Neural progenitor cell (in vitro differentiated cells): ENCODE data around the gene ARID5B. TPM values are rescaled to one million over a fixed set of nuclear protein-coding genes. Genes with fewer than 3 reads are reported as not detected.

Source experiments
- DNase-seq: peaks from one replicate; pipeline ENCODE4 v3.0.0-alpha.2; 2016; ENCODE audit warnings: low spot score
- H2AFZ ChIP-seq: fragments of 200-600 bp; sonication (generic); replicated peaks from 2 replicates; pipeline ENCODE4 v1.6.1; 2016; ENCODE audit warnings: antibody characterized with exemption
- H3F3A ChIP-seq: fragments of 200-600 bp; sonication (generic); 2 replicates; pipeline ENCODE4 v1.6.1; 2016; ENCODE audit warnings: antibody characterized with exemption, low read depth
- H3K27ac ChIP-seq: fragments of 200-600 bp; sonication (generic); 2 replicates; pipeline ENCODE4 v1.5.1; 2016; ENCODE audit warnings: mild to moderate bottlenecking
- H3K27me3 ChIP-seq: fragments of 200-600 bp; sonication (generic); 2 replicates; pipeline ENCODE4 v1.6.1; 2016; ENCODE audit warnings: mild to moderate bottlenecking, moderate library complexity
- H3K36me3 ChIP-seq: fragments of 200-600 bp; sonication (generic); 2 replicates; pipeline ENCODE4 v1.5.1; 2016
- H3K4me1 ChIP-seq: fragments of 200-600 bp; sonication (generic); 2 replicates; pipeline ENCODE4 v1.6.1; 2016; ENCODE audit warnings: mixed run types
- H3K4me2 ChIP-seq: fragments of 200-600 bp; sonication (generic); 2 replicates; pipeline ENCODE4 v1.6.1; 2016
- H3K4me3 ChIP-seq: fragments of 200-600 bp; sonication (generic); 2 replicates; pipeline ENCODE4 v1.5.1; 2016
- H3K79me2 ChIP-seq: fragments of 200-600 bp; sonication (generic); 2 replicates; pipeline ENCODE4 v1.6.1; 2016; ENCODE audit warnings: low read depth
- H3K9ac ChIP-seq: fragments of 200-600 bp; sonication (generic); 2 replicates; pipeline ENCODE4 v1.6.1; 2016
- H3K9me3 ChIP-seq: fragments of 200-600 bp; sonication (generic); 2 replicates; pipeline ENCODE4 v1.5.1; 2016; ENCODE audit warnings: low read depth
- H4K20me1 ChIP-seq: fragments of 200-600 bp; sonication (generic); 2 replicates; pipeline ENCODE4 v1.6.1; 2016; ENCODE audit warnings: low read depth
- H3K27ac Mint-ChIP-seq: 3 replicates; pipeline ENCODE4 v1.8.0; 2021; ENCODE audit warnings: mixed read lengths
- H3K27me3 Mint-ChIP-seq: 2 replicates; pipeline ENCODE4 v1.8.0; 2022; ENCODE audit warnings: low read depth, mild to moderate bottlenecking, inconsistent platforms, moderate library complexity, mixed read lengths; ENCODE audit not compliant: insufficient read depth
- H3K36me3 Mint-ChIP-seq: 3 replicates; pipeline ENCODE4 v1.8.0; 2021; ENCODE audit warnings: mixed read lengths
- H3K4me1 Mint-ChIP-seq: 3 replicates; pipeline ENCODE4 v1.8.0; 2021; ENCODE audit warnings: mixed read lengths
- H3K4me3 Mint-ChIP-seq: 3 replicates; pipeline ENCODE4 v1.8.0; 2021; ENCODE audit warnings: mild to moderate bottlenecking, moderate library complexity, mixed read lengths
- H3K9me3 Mint-ChIP-seq: 3 replicates; pipeline ENCODE4 v1.8.0; 2020; ENCODE audit warnings: mixed read lengths
- EZH2 ChIP-seq: fragments of 200-600 bp; sonication (generic); IDR thresholded peaks from 2 replicates; pipeline ENCODE4 v1.6.1; 2017; ENCODE audit warnings: antibody characterized with exemption, mild to moderate bottlenecking, moderate library complexity
- EZH2phosphoT487 ChIP-seq: fragments of 200-600 bp; sonication (generic); IDR thresholded peaks from 2 replicates; pipeline ENCODE4 v1.6.1; 2017; ENCODE audit warnings: antibody characterized with exemption
- total RNA-seq: library from RNA; depleted of rRNA; stranded (reverse); fragments of >200 nt; gene quantifications from 2 replicates; pipeline ENCODE4 v1.2.3, GENCODE V29; 2015; ENCODE audit warnings: low replicate concordance
- TF ChIP-seq, protein P1 (sequence below): fragments of 200-600 bp; sonication (generic); IDR thresholded peaks from 2 replicates; pipeline ENCODE4 v1.5.1; 2017; ENCODE audit warnings: antibody characterized with exemption, mild to moderate bottlenecking

ARID5B gene
- total RNA-seq, 1 donor from 2014 or later = 1.5 TPM

DNA sequence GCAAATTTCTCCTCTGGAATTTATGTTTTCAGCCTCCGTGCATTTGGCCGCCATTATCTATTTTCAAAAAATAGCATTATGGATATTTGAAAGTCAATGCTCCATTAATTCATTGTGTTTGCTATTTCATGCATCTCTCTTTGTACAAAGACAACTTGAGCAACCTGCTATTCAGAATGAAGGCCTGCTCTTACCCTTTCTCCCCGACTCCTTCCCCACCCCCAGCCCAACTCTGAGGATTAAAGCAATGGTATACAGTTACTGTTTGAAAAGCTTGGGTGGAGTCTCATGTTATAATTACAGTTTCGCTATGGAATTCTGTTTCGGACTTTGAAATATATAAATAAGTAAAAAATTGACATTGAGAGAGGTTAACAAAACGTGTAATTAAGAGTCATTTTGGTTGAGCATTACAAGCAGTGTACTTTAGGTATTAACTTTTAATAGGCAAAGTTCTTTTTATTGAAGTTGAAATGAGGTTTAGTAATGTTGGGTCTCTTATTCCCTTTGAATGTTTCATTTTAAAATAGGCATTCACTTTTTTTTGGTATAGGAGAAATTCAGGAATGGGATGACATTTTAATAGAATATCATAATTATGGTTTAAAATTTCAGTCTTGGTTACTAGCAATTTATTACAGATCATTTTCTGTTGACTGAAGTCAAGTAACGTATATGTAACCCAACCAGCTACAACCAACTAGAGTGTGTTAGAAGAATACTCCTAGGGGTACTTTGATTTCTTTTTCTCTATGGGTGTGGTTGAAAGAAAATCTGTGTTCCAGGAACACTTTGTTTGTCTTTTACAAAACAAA is 93.1 kb downstream of the ARID5B start:
- Histone ChIP-seq H3K9me3 (no peaks in the 10 kb centered on the region), H3F3A (no peaks in the 10 kb centered on the region), H4K20me1 (no peaks in the 10 kb centered on the region), H3K4me1 (peaks cover 25% of the 10 kb centered on the region), H3K36me3 (no peaks in the 10 kb centered on the region), H3K9ac (no peak overlapping the region), H3K79me2 (no peaks in the 10 kb centered on the region), H2AFZ (no peak overlapping the region), H3K4me3 (no peak overlapping the region), H3K4me2 (peak overlapping the region; percentile 54), H3K27ac (no peak overlapping the region), H3K27me3 (no peaks in the 10 kb centered on the region)
- TF ChIP-seq EZH2 (no peak), EZH2phosphoT487 (no peak)
- TF ChIP-seq, protein P1, sequence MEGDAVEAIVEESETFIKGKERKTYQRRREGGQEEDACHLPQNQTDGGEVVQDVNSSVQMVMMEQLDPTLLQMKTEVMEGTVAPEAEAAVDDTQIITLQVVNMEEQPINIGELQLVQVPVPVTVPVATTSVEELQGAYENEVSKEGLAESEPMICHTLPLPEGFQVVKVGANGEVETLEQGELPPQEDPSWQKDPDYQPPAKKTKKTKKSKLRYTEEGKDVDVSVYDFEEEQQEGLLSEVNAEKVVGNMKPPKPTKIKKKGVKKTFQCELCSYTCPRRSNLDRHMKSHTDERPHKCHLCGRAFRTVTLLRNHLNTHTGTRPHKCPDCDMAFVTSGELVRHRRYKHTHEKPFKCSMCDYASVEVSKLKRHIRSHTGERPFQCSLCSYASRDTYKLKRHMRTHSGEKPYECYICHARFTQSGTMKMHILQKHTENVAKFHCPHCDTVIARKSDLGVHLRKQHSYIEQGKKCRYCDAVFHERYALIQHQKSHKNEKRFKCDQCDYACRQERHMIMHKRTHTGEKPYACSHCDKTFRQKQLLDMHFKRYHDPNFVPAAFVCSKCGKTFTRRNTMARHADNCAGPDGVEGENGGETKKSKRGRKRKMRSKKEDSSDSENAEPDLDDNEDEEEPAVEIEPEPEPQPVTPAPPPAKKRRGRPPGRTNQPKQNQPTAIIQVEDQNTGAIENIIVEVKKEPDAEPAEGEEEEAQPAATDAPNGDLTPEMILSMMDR = no peak
- peaks cover 14% of the 10 kb centered on the region for H3K36me3 Mint-ChIP-seq
- peaks cover 38% of the 10 kb centered on the region for H3K4me1 Mint-ChIP-seq
- peak overlapping the region; percentile 34 for H3K4me3 Mint-ChIP-seq
- peak; percentile 46 for DNase-seq
- peaks cover 4% of the 10 kb centered on the region for H3K27me3 Mint-ChIP-seq
- H3K9me3 Mint-ChIP-seq = peaks cover 5% of the 10 kb centered on the region
- peak overlapping the region; percentile 85 for H3K27ac Mint-ChIP-seq

DNA sequence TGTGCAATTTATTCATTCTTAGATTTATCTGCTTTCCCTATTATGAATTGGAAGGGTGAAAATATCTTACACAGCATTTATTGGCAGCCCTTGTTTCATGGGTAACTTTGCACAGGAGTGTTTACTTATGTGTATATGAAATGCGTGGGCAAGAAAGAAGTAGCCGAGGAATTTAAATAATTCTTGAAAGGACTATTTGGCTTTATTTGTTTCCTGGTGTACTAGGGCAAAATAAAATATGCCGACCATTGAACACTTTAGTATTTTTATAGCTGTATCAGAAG is 93.7 kb downstream of the ARID5B start:
- peak overlapping the region; percentile 54 for H3K4me2 ChIP-seq
- no peaks in the 10 kb centered on the region for H3F3A ChIP-seq
- no peak overlapping the region for H3K4me3 ChIP-seq
- Mint-ChIP-seq H3K4me1 (peaks cover 38% of the 10 kb centered on the region), H3K27ac (peak overlapping the region; percentile 4), H3K4me3 (no peak overlapping the region), H3K36me3 (peaks cover 18% of the 10 kb centered on the region), H3K9me3 (peaks cover 5% of the 10 kb centered on the region), H3K27me3 (peaks cover 4% of the 10 kb centered on the region)
- H2AFZ ChIP-seq = no peak overlapping the region
- H3K79me2 ChIP-seq = no peaks in the 10 kb centered on the region
- no peaks in the 10 kb centered on the region for H4K20me1 ChIP-seq
- peaks cover 25% of the 10 kb centered on the region for H3K4me1 ChIP-seq
- DNase-seq = no peak
- H3K27me3 ChIP-seq = no peaks in the 10 kb centered on the region
- no peak for TF ChIP-seq EZH2phosphoT487
- TF ChIP-seq, protein P1 = no peak
- no peak for TF ChIP-seq EZH2
- no peaks in the 10 kb centered on the region for H3K36me3 ChIP-seq
- no peak overlapping the region for H3K27ac ChIP-seq
- H3K9me3 ChIP-seq = no peaks in the 10 kb centered on the region
- no peak overlapping the region for H3K9ac ChIP-seq

DNA sequence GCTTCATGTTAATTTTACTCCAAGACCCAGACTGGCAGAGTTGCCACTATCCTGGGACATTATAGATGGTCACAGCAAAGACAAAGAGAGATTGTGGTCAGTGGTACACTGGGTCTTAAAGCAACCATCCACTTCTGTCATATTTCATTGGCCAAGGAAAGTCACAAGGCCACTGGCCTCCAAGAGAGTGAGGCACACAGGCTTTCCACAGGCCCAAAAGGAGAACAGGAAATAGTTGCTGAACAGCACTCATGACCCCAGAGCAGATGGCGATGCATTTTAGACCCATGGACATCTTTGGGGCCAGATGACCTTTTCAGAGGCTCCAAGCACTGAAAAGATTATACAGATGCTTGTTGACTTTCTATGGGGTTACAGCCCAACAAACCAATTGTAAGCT is 97.4 kb downstream of the ARID5B start:
- Histone ChIP-seq H2AFZ (no peak overlapping the region), H3F3A (no peaks in the 10 kb centered on the region), H3K36me3 (no peaks in the 10 kb centered on the region), H3K4me2 (no peak overlapping the region), H3K79me2 (no peaks in the 10 kb centered on the region), H4K20me1 (no peaks in the 10 kb centered on the region), H3K27ac (no peak overlapping the region), H3K27me3 (no peaks in the 10 kb centered on the region), H3K4me3 (no peak overlapping the region), H3K4me1 (peaks cover 16% of the 10 kb centered on the region), H3K9ac (no peak overlapping the region), H3K9me3 (no peaks in the 10 kb centered on the region)
- Mint-ChIP-seq H3K4me1 (peaks cover 23% of the 10 kb centered on the region), H3K27ac (no peak overlapping the region), H3K36me3 (peaks cover 20% of the 10 kb centered on the region), H3K27me3 (peaks cover 5% of the 10 kb centered on the region), H3K4me3 (no peak overlapping the region), H3K9me3 (no peaks in the 10 kb centered on the region)
- TF ChIP-seq EZH2phosphoT487 = no peak
- TF ChIP-seq, protein P1 = no peak
- TF ChIP-seq EZH2 = no peak
- no peak for DNase-seq
